HCT116 (cell line): ENCODE data around the gene TRHDE. TPM values are rescaled to one million over a fixed set of nuclear protein-coding genes. Genes with fewer than 3 reads are reported as not detected.

Experiments used
- ATAC-seq: fragments of 200-7000 bp; cut with Tn5 transposase; 2 replicates; pipeline ENCODE4 v1.9.1; 2020; ENCODE audit warnings: mild to moderate bottlenecking, moderate library complexity
- BruUV-seq: library from RNA; stranded (reverse); fragments of 400-500 nt; replicated peaks from 2 replicates; lab custom pipeline; 2021; lab: Mats Ljungman, UMichigan
- CTCF ChIA-PET: fragments of 300-600 bp; sonication (Branson Sonifier 250); formaldehyde crosslinking; loops from one replicate; lab custom pipeline; 2021; ENCODE audit warnings: antibody characterized with exemption; lab: Charles Lee
- POLR2A ChIA-PET: fragments of 300-600, 350-600 bp; sonication (Branson Sonifier 250); formaldehyde crosslinking; loops from one replicate; lab custom pipeline; 2021; ENCODE audit warnings: antibody characterized with exemption; lab: Charles Lee
- RAD21 ChIA-PET, 2 experiments: fragments of 300-600 bp; sonication (Branson Sonifier 250); formaldehyde crosslinking; loops; one replicate each; lab custom pipeline; 2023; ENCODE audit warnings: low total read pairs in 2 of 2; ENCODE audit not compliant: uncharacterized antibody in 2 of 2, unreplicated experiment in 2 of 2, low non-redundant PET in 1 of 2; lab: Charles Lee
- DNase-seq: peaks from one replicate; pipeline ENCODE4 v3.0.0-alpha.2; 2010; ENCODE audit warnings: low read depth, low spot score
- H2AFZ ChIP-seq: fragments of 200-600 bp; shearing (Covaris generic), sonication (generic); 2 replicates; pipeline ENCODE4 v1.6.1; 2017; ENCODE audit warnings: low read depth, mixed run types, mixed read lengths, antibody characterized with exemption, low read length; ENCODE audit not compliant: poor library complexity, severe bottlenecking
- H3K27ac ChIP-seq: 2 replicates; pipeline ENCODE4 v1.5.1; 2012; ENCODE audit warnings: low read depth, low read length
- H3K27me3 ChIP-seq: fragments of 200-600 bp; sonication (generic); 2 replicates; pipeline ENCODE4 v1.6.1; 2016; ENCODE audit warnings: mixed run types, low read length, mixed read lengths; ENCODE audit not compliant: insufficient read depth
- H3K36me3 ChIP-seq, 2 experiments: fragments of 200-500 bp in 1 of 2; fragments of 200-600 bp in 1 of 2; sonication (Bioruptor generic) in 1 of 2; sonication (generic) in 1 of 2; 2 replicates each; pipeline versions ENCODE4 v1.5.1 to v1.6.1; 2014 to 2016; ENCODE audit warnings: low read length in 2 of 2, inconsistent platforms in 1 of 2, mixed read lengths in 1 of 2, mixed run types in 1 of 2; ENCODE audit not compliant: insufficient read depth in 2 of 2, control insufficient read depth in 1 of 2
- H3K4me1 ChIP-seq, 2 experiments: fragments of 200-600 bp in 1 of 2; sonication (generic) in 1 of 2; 2 replicates each; pipeline versions ENCODE4 v1.5.1 to v1.6.1; 2012 to 2017; ENCODE audit warnings: low read length in 2 of 2, inconsistent platforms in 1 of 2, mild to moderate bottlenecking in 1 of 2, mixed read lengths in 1 of 2, mixed run types in 1 of 2, moderate library complexity in 1 of 2; ENCODE audit not compliant: insufficient read depth in 2 of 2, control insufficient read depth in 1 of 2
- H3K4me2 ChIP-seq: fragments of 200-600 bp; sonication (generic); 2 replicates; pipeline ENCODE4 v1.6.1; 2017; ENCODE audit warnings: mixed run types, low read length, mixed read lengths
- H3K4me3 ChIP-seq, 2 experiments: fragments of 200-600 bp in 1 of 2; sonication (generic) in 1 of 2; replicated peaks in 1 of 2; 2 replicates each; pipeline ENCODE4 v1.5.1; 2011 to 2016; ENCODE audit warnings: low read length in 2 of 2, control low read depth in 1 of 2, low read depth in 1 of 2, mild to moderate bottlenecking in 1 of 2, mixed read lengths in 1 of 2, mixed run types in 1 of 2
- H3K79me2 ChIP-seq: fragments of 200-600 bp; sonication (generic); 2 replicates; pipeline ENCODE4 v1.6.1; 2017; ENCODE audit warnings: mild to moderate bottlenecking, mixed run types, low read length, moderate library complexity, mixed read lengths; ENCODE audit not compliant: insufficient read depth
- H3K9ac ChIP-seq: fragments of 200-600 bp; sonication (generic); 2 replicates; pipeline ENCODE4 v1.6.1; 2016; ENCODE audit warnings: low read length, mixed read lengths
- H3K9me2 ChIP-seq: fragments of 200-600 bp; sonication (generic), shearing (Covaris generic); 2 replicates; pipeline ENCODE4 v1.6.1; 2017; ENCODE audit warnings: mixed run types, mild to moderate bottlenecking, moderate library complexity; ENCODE audit not compliant: insufficient read depth
- H3K9me3 ChIP-seq, 2 experiments: fragments of 200-500 bp in 1 of 2; fragments of 200-600 bp in 1 of 2; sonication (Bioruptor generic) in 1 of 2; sonication (generic) in 1 of 2; 2 replicates each; pipeline ENCODE4 v1.6.1; 2014 to 2017; ENCODE audit warnings: low read length in 2 of 2, mixed read lengths in 2 of 2, inconsistent platforms in 1 of 2, low read depth in 1 of 2, mild to moderate bottlenecking in 1 of 2, mixed run types in 1 of 2, moderate library complexity in 1 of 2; ENCODE audit not compliant: control insufficient read depth in 1 of 2, insufficient read depth in 1 of 2
- H4K20me1 ChIP-seq: fragments of 200-600 bp; sonication (generic), shearing (Covaris generic); 2 replicates; pipeline ENCODE4 v1.6.1; 2017; ENCODE audit warnings: mixed run types, mild to moderate bottlenecking, moderate library complexity; ENCODE audit not compliant: insufficient read depth
- ATF3 ChIP-seq: IDR thresholded peaks from 2 replicates; pipeline ENCODE4 v1.6.1; 2012
- CEBPB ChIP-seq: IDR thresholded peaks from 2 replicates; pipeline ENCODE4 v1.6.1; 2012; ENCODE audit warnings: low read depth
- EGR1 ChIP-seq: IDR thresholded peaks from 2 replicates; pipeline ENCODE4 v1.6.1; 2012; ENCODE audit warnings: low read depth
- ELF1 ChIP-seq: IDR thresholded peaks from 2 replicates; pipeline ENCODE4 v1.6.1; 2012; ENCODE audit warnings: low read depth, borderline replicate concordance
- EZH2 ChIP-seq: fragments of 200-600 bp; sonication (generic); IDR thresholded peaks from 2 replicates; pipeline ENCODE4 v1.6.1; 2017; ENCODE audit warnings: antibody characterized with exemption, mixed run types
- EZH2phosphoT487 ChIP-seq: fragments of 200-600 bp; IDR thresholded peaks from 2 replicates; pipeline ENCODE4 v1.6.1; 2018; ENCODE audit warnings: antibody characterized with exemption, borderline replicate concordance
- FOSL1 ChIP-seq: IDR thresholded peaks from 2 replicates; pipeline ENCODE4 v1.6.1; 2012; ENCODE audit warnings: low read depth
- JUND ChIP-seq: IDR thresholded peaks from 2 replicates; pipeline ENCODE4 v1.6.1; 2012
- MAX ChIP-seq: IDR thresholded peaks from 2 replicates; pipeline ENCODE4 v1.6.1; 2012
- POLR2A ChIP-seq: IDR thresholded peaks from 2 replicates; pipeline ENCODE4 v1.7.0; 2011; ENCODE audit warnings: borderline replicate concordance; ENCODE audit not compliant: insufficient read depth, insufficient read length; ENCODE audit errors: extremely low read depth
- SP1 ChIP-seq: IDR thresholded peaks from 2 replicates; pipeline ENCODE4 v1.6.1; 2012; ENCODE audit warnings: low read depth
- SRF ChIP-seq: IDR thresholded peaks from 2 replicates; pipeline ENCODE4 v1.6.1; 2012; ENCODE audit warnings: low read depth
- TCF7L2 ChIP-seq: IDR thresholded peaks from 2 replicates; pipeline ENCODE4 v1.7.0; 2011; ENCODE audit warnings: borderline replicate concordance, inconsistent platforms; ENCODE audit not compliant: insufficient read depth, insufficient read length; ENCODE audit errors: extremely low read depth
- ZBTB33 ChIP-seq: IDR thresholded peaks from 2 replicates; pipeline ENCODE4 v1.6.1; 2011; ENCODE audit warnings: mild to moderate bottlenecking, low read length, moderate library complexity; ENCODE audit not compliant: insufficient replicate concordance; ENCODE audit errors: extremely low read depth
- ZFX ChIP-seq: fragments of 450-650 bp; IDR thresholded peaks from 2 replicates; pipeline ENCODE4 v1.6.1; 2017
- intact Hi-C: fragments of 100-400 bp; cut with micrococcal nuclease; formaldehyde crosslinking; loops from 2 replicates; pipeline ENCODE4 v1.10.0; 2022
- total RNA-seq: library from RNA; stranded (reverse); gene quantifications from one replicate; pipeline ENCODE4 v1.2.1, GENCODE V29; 2021; ENCODE audit not compliant: unreplicated experiment

The TRHDE gene
- total RNA-seq, 1 experiment from 2014 or later, result 2.9 TPM

GRCh38 chr12:72467985-72468384 is 195.8 kb downstream of the TRHDE start:
- Histone ChIP-seq H3K4me2 (no peak overlapping the region), H3K27me3 (no peaks in the 10 kb centered on the region), H3K4me3 (no peak overlapping the region), H3K4me1 (no peaks in the 10 kb centered on the region), H3K9me2 (no peaks in the 10 kb centered on the region), H3K9me3 (no peaks in the 10 kb centered on the region), H2AFZ (no peak overlapping the region), H3K9ac (no peak overlapping the region), H3K27ac (no peak overlapping the region), H3K79me2 (no peaks in the 10 kb centered on the region), H4K20me1 (no peaks in the 10 kb centered on the region), H3K36me3 (no peaks in the 10 kb centered on the region)
- POLR2A ChIA-PET, result no interaction called here
- RAD21 ChIA-PET, result no interaction called here
- BruUV-seq, result no TSS peak
- CTCF ChIA-PET, result no interaction called here
- TF ChIP-seq MAX, result no peak
- no peak for TF ChIP-seq SP1
- TF ChIP-seq ATF3, result no peak
- TF ChIP-seq SRF, result no peak
- TF ChIP-seq TCF7L2, result no peak
- no peak for TF ChIP-seq CEBPB
- no peak for TF ChIP-seq POLR2A
- no peak for TF ChIP-seq ZFX
- no peak for TF ChIP-seq JUND
- no peak for TF ChIP-seq EGR1
- no peak for TF ChIP-seq EZH2
- no peak for TF ChIP-seq EZH2phosphoT487
- no peak for TF ChIP-seq ZBTB33
- TF ChIP-seq FOSL1, result no peak
- TF ChIP-seq ELF1, result no peak
- no peak for DNase-seq
- ATAC-seq, result no peak
- intact Hi-C loops, result no loop called here
